Activated CD8-positive, alpha-beta T cell treated with anti-CD3 and anti-CD28 coated beads for 36 hours (primary cell): Measurements from ENCODE around the gene CACNA2D4. TPM values are rescaled to one million over a fixed set of nuclear protein-coding genes. Genes with fewer than 3 reads are reported as not detected.

Experiments
- ATAC-seq: fragments of 200-7000 bp; cut with Tn5 transposase; one replicate; pipeline ENCODE4 v1.10.0; 2021; ENCODE audit warnings: mild to moderate bottlenecking, moderate library complexity
- CTCF ChIA-PET: fragments of 350-600 bp; sonication (Branson Sonifier 250); formaldehyde crosslinking; loops from one replicate; lab custom pipeline; 2021; ENCODE audit warnings: antibody characterized with exemption; lab: Charles Lee
- POLR2A ChIA-PET: fragments of 350-600 bp; sonication (Branson Sonifier 250); formaldehyde crosslinking; loops from one replicate; lab custom pipeline; 2021; ENCODE audit warnings: antibody characterized with exemption; lab: Charles Lee
- DNase-seq: peaks from one replicate; pipeline ENCODE4 v3.0.0-alpha.2; 2020
- H3K27ac Mint-ChIP-seq: one replicate; pipeline ENCODE4 v1.8.0; 2021; ENCODE audit warnings: mild to moderate bottlenecking, mixed read lengths
- H3K27me3 Mint-ChIP-seq: one replicate; pipeline ENCODE4 v1.8.0; 2021; ENCODE audit warnings: mixed read lengths
- H3K36me3 Mint-ChIP-seq: one replicate; pipeline ENCODE4 v1.8.0; 2021; ENCODE audit warnings: low read depth, mixed read lengths
- H3K4me1 Mint-ChIP-seq: one replicate; pipeline ENCODE4 v1.8.0; 2021; ENCODE audit warnings: low read depth, mixed read lengths
- H3K4me3 Mint-ChIP-seq: one replicate; pipeline ENCODE4 v1.8.0; 2021; ENCODE audit warnings: mild to moderate bottlenecking, moderate library complexity, mixed read lengths
- H3K9me3 Mint-ChIP-seq: one replicate; pipeline ENCODE4 v1.8.0; 2021; ENCODE audit warnings: mixed read lengths
- CTCF ChIP-seq: fragments of 200-600 bp; IDR thresholded peaks from one replicate; pipeline ENCODE4 v1.8.0; 2022; ENCODE audit warnings: antibody characterized with exemption, mild to moderate bottlenecking
- intact Hi-C: fragments of 100-400 bp; cut with micrococcal nuclease; formaldehyde crosslinking; loops from one replicate; pipeline ENCODE4 v1.10.0; 2022
- total RNA-seq, 2 experiments: library from RNA; stranded (reverse); gene quantifications; one replicate each; pipeline ENCODE4 v1.2.3, GENCODE V29; 2021

Gene CACNA2D4
- total RNA-seq, 2 experiments from 2014 or later: 4.2 to 4.3 TPM

- ChIA-PET POLR2A (interaction anchor here (0.7 kb wide), 1 partner anchor 55 kb away, joined by 3 read pairs; no protein-coding TSS in a partner anchor), CTCF (no interaction called here)
- H3K4me1 Mint-ChIP-seq: no peaks in the 10 kb centered on the region
- no peaks in the 10 kb centered on the region for H3K36me3 Mint-ChIP-seq
- ATAC-seq (no peak), DNase-seq (no peak)
- H3K27me3 Mint-ChIP-seq: peaks cover 12% of the 10 kb centered on the region
- H3K9me3 Mint-ChIP-seq: peaks cover 5% of the 10 kb centered on the region
- no peak overlapping the region for H3K27ac Mint-ChIP-seq
- H3K4me3 Mint-ChIP-seq: no peak overlapping the region
- intact Hi-C loops: no loop called here
- no peak for TF ChIP-seq CTCF
Measured at GRCh38 chr12:1872448-1872847, 46.0 kb downstream of the CACNA2D4 start.

GRCh38 chr12:1872001-1872400 is 46.5 kb downstream of the CACNA2D4 start:
- intact Hi-C loops: no loop called here
- no peak for ATAC-seq
- ChIA-PET CTCF (no interaction called here), POLR2A (interaction anchor here (0.7 kb wide), 1 partner anchor 56 kb away, joined by 3 read pairs; no protein-coding TSS in a partner anchor)
- no peaks in the 10 kb centered on the region for H3K4me1 Mint-ChIP-seq
- H3K27ac Mint-ChIP-seq: no peak overlapping the region
- no peak for TF ChIP-seq CTCF
- peaks cover 5% of the 10 kb centered on the region for H3K9me3 Mint-ChIP-seq
- DNase-seq: no peak
- no peak overlapping the region for H3K4me3 Mint-ChIP-seq
- peaks cover 16% of the 10 kb centered on the region for H3K27me3 Mint-ChIP-seq
- no peaks in the 10 kb centered on the region for H3K36me3 Mint-ChIP-seq

GRCh38 chr12:1870998-1871917 is 47.2 kb downstream of the CACNA2D4 start:
- Mint-ChIP-seq H3K4me3 (no peak overlapping the region), H3K9me3 (peaks cover 5% of the 10 kb centered on the region), H3K27me3 (peaks cover 19% of the 10 kb centered on the region), H3K27ac (no peak overlapping the region), H3K36me3 (no peaks in the 10 kb centered on the region), H3K4me1 (no peaks in the 10 kb centered on the region)
- POLR2A ChIA-PET: no interaction called here
- ATAC-seq (no peak), DNase-seq (no peak)
- CTCF ChIA-PET: no interaction called here
- intact Hi-C loops: no loop called here
- no peak for TF ChIP-seq CTCF

- Mint-ChIP-seq H3K36me3 (no peaks in the 10 kb centered on the region), H3K27ac (no peak overlapping the region), H3K4me3 (no peak overlapping the region), H3K4me1 (no peaks in the 10 kb centered on the region), H3K9me3 (peaks cover 5% of the 10 kb centered on the region), H3K27me3 (peaks cover 25% of the 10 kb centered on the region)
- ChIA-PET CTCF (no interaction called here), POLR2A (no interaction called here)
- ATAC-seq: no peak
- DNase-seq: no peak
- no peak for TF ChIP-seq CTCF
- intact Hi-C loops: no loop called here
Measured at GRCh38 chr12:1870086-1870485, 48.4 kb downstream of the CACNA2D4 start.

- Mint-ChIP-seq H3K9me3 (peaks cover 5% of the 10 kb centered on the region), H3K27ac (no peak overlapping the region), H3K4me3 (no peak overlapping the region), H3K27me3 (peaks cover 28% of the 10 kb centered on the region), H3K36me3 (no peaks in the 10 kb centered on the region), H3K4me1 (no peaks in the 10 kb centered on the region)
- DNase-seq (no peak), ATAC-seq (no peak)
- intact Hi-C loops: no loop called here
- ChIA-PET CTCF (no interaction called here), POLR2A (no interaction called here)
- no peak for TF ChIP-seq CTCF
Measured at GRCh38 chr12:1869145-1869544, 49.3 kb downstream of the CACNA2D4 start.
